ENCODE measurements around the gene PRX. TPM values are rescaled to one million over a fixed set of nuclear protein-coding genes. Genes with fewer than 3 reads are reported as not detected.

Gene PRX
- total and polyA plus RNA-seq, 9 of the 15 experiments (the other 6 are each of a cell fraction or from before 2014, with no cell fraction given): 0.65 to 3.5 (median 1.7) TPM; not detected in 2

DNA sequence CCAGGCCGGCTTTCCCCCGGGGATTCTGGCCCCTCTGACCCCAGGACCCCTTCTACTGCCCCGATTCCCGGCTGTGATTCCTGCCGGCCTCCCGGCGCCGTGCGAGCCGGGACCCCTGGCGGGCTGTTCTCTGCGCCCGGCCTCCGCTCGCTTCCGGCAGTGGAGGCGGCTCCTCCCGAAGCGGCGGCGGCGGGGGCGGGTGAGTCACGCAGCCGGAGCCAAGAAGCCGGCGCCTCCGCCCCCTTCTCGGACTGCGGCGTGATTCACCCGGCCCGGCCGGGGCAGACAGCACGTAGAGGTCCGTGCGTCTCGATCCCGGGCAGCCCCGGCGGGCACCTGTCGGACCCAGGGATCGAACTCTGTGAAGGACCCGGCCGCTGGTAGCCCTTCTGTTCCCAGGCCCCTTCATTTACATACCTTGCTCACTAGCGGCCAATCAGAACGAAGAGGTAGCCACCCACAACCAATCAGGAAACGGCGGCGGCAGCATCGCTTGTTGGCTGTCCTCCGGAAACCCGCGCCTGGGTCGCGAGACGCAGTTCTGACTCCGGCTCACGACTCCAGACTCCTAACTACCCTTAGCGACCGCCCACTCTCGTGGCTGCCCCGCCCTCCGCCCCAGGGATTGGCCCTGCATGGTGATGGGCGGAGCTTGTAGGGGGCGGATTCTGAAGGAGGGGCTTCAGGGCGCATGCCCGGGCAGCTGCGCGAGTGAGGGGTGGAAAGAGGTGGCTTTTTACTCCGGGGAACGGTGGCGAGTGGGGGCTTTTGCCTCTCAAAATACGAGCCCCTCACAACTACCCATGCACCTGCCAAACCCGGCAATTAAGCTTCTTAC lies 12.5 kb upstream of the PRX start, which contains the start of gene SERTAD1 (continued):
- TF ChIP-seq EP400 (IDR thresholded peaks at IDR 0.05) (peak; percentile 32; the same call in 1 of the 2 replicates), HNRNPL (IDR thresholded peaks at IDR 0.05; ENCODE audit: low read depth, low read length) (peak; percentile 14; the same call in 1 of the 2 replicates), ZNF184 (CRISPR knock-in tag; IDR thresholded peaks at IDR 0.05) (no peak), GABPB2 (CRISPR knock-in tag; conservative IDR thresholded peaks at IDR 0.05) (no peak), GABPB1 (CRISPR knock-in tag; IDR thresholded peaks at IDR 0.05) (peak; percentile 61), HDGF (IDR thresholded peaks at IDR 0.05) (no peak), GATA2 (CRISPR knock-in tag; IDR thresholded peaks at IDR 0.05) (no peak), KLF10 (CRISPR knock-in tag; IDR thresholded peaks at IDR 0.05) (no peak), RBM22 (IDR thresholded peaks at IDR 0.05; ENCODE audit: low read depth, low read length, poor library complexity, severe bottlenecking) (no peak), HNRNPK (IDR thresholded peaks at IDR 0.05; ENCODE audit: low read depth, low read length, poor library complexity, severe bottlenecking) (no peak), SIX5 (IDR thresholded peaks at IDR 0.05; ENCODE audit: borderline replicate concordance in 1 of 2, insufficient read depth in 1 of 2, low read depth in 1 of 2, low read length in 2 of 2) (no peak), PURB (CRISPR knock-in tag; IDR thresholded peaks at IDR 0.05; ENCODE audit: low read depth) (no peak), KLF6 (CRISPR knock-in tag; IDR thresholded peaks at IDR 0.05; ENCODE audit: borderline replicate concordance) (no peak), POLR2B (IDR thresholded peaks at IDR 0.05; ENCODE audit: low read depth, partially characterized antibody) (peak; percentile 96)
- TF ChIP-seq, protein P1, sequence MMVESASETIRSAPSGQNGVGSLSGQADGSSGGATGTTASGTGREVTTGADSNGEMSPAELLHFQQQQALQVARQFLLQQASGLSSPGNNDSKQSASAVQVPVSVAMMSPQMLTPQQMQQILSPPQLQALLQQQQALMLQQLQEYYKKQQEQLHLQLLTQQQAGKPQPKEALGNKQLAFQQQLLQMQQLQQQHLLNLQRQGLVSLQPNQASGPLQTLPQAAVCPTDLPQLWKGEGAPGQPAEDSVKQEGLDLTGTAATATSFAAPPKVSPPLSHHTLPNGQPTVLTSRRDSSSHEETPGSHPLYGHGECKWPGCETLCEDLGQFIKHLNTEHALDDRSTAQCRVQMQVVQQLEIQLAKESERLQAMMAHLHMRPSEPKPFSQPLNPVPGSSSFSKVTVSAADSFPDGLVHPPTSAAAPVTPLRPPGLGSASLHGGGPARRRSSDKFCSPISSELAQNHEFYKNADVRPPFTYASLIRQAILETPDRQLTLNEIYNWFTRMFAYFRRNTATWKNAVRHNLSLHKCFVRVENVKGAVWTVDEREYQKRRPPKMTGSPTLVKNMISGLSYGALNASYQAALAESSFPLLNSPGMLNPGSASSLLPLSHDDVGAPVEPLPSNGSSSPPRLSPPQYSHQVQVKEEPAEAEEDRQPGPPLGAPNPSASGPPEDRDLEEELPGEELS (CRISPR knock-in tag; IDR thresholded peaks at IDR 0.05; ENCODE audit: borderline replicate concordance): 0 out of 2 replicates have a peak, but pooled peaks have one; percentile 60
- TF ChIP-seq, protein P2, sequence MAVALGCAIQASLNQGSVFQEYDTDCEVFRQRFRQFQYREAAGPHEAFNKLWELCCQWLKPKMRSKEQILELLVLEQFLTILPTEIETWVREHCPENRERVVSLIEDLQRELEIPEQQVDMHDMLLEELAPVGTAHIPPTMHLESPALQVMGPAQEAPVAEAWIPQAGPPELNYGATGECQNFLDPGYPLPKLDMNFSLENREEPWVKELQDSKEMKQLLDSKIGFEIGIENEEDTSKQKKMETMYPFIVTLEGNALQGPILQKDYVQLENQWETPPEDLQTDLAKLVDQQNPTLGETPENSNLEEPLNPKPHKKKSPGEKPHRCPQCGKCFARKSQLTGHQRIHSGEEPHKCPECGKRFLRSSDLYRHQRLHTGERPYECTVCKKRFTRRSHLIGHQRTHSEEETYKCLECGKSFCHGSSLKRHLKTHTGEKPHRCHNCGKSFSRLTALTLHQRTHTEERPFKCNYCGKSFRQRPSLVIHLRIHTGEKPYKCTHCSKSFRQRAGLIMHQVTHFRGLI (CRISPR knock-in tag; IDR thresholded peaks at IDR 0.05): no peak
- TF ChIP-seq, protein P3, sequence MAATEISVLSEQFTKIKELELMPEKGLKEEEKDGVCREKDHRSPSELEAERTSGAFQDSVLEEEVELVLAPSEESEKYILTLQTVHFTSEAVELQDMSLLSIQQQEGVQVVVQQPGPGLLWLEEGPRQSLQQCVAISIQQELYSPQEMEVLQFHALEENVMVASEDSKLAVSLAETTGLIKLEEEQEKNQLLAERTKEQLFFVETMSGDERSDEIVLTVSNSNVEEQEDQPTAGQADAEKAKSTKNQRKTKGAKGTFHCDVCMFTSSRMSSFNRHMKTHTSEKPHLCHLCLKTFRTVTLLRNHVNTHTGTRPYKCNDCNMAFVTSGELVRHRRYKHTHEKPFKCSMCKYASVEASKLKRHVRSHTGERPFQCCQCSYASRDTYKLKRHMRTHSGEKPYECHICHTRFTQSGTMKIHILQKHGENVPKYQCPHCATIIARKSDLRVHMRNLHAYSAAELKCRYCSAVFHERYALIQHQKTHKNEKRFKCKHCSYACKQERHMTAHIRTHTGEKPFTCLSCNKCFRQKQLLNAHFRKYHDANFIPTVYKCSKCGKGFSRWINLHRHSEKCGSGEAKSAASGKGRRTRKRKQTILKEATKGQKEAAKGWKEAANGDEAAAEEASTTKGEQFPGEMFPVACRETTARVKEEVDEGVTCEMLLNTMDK (IDR thresholded peaks at IDR 0.05; ENCODE audit: borderline replicate concordance, insufficient read depth, low read depth, low read length, poor library complexity, severe bottlenecking): peak; percentile 94
- TF ChIP-seq, protein P4, sequence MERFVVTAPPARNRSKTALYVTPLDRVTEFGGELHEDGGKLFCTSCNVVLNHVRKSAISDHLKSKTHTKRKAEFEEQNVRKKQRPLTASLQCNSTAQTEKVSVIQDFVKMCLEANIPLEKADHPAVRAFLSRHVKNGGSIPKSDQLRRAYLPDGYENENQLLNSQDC (CRISPR knock-in tag; IDR thresholded peaks at IDR 0.05): no peak
- TF ChIP-seq, protein P5, sequence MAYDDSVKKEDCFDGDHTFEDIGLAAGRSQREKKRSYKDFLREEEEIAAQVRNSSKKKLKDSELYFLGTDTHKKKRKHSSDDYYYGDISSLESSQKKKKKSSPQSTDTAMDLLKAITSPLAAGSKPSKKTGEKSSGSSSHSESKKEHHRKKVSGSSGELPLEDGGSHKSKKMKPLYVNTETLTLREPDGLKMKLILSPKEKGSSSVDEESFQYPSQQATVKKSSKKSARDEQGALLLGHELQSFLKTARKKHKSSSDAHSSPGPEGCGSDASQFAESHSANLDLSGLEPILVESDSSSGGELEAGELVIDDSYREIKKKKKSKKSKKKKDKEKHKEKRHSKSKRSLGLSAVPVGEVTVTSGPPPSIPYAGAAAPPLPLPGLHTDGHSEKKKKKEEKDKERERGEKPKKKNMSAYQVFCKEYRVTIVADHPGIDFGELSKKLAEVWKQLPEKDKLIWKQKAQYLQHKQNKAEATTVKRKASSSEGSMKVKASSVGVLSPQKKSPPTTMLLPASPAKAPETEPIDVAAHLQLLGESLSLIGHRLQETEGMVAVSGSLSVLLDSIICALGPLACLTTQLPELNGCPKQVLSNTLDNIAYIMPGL (CRISPR knock-in tag; IDR thresholded peaks at IDR 0.05): peak; percentile 72; the same call in 1 of the 2 replicates
